Endometrial microvascular endothelial cells (primary cell): ENCODE data around the gene PEX11B. TPM values are rescaled to one million over a fixed set of nuclear protein-coding genes. Genes with fewer than 3 reads are reported as not detected.
"Not testable (repeated sequence)": the region's sequence is repeated elsewhere in the genome, so short reads cannot be mapped to it uniquely, and the experiment has no call there.

ENCODE experiments used
- in situ Hi-C: cut with HindIII; loops from 2 replicates; pipeline ENCODE4 v1.10.0; 2017; ENCODE audit warnings: low sequenced_read_pairs, low pct_unique_long_range_greater_than_20kb; ENCODE audit errors: inconsistent ontology term
- total RNA-seq: library from RNA; depleted of rRNA; stranded (reverse); fragments of >200 nt; gene quantifications from one replicate; pipeline ENCODE4 v1.2.3, GENCODE V29; 2015; ENCODE audit errors: inconsistent ontology term

Gene PEX11B
- total RNA-seq, 1 donor from 2014 or later = 39.3 TPM

GRCh38 chr1:145922266-145922665 is 3.7 kb upstream of the PEX11B start:
- in situ Hi-C loops = no loop called here

- in situ Hi-C loops = not testable (repeated sequence)
Observed at GRCh38 chr1:145920297-145920696, 1.8 kb upstream of the PEX11B start.

DNA sequence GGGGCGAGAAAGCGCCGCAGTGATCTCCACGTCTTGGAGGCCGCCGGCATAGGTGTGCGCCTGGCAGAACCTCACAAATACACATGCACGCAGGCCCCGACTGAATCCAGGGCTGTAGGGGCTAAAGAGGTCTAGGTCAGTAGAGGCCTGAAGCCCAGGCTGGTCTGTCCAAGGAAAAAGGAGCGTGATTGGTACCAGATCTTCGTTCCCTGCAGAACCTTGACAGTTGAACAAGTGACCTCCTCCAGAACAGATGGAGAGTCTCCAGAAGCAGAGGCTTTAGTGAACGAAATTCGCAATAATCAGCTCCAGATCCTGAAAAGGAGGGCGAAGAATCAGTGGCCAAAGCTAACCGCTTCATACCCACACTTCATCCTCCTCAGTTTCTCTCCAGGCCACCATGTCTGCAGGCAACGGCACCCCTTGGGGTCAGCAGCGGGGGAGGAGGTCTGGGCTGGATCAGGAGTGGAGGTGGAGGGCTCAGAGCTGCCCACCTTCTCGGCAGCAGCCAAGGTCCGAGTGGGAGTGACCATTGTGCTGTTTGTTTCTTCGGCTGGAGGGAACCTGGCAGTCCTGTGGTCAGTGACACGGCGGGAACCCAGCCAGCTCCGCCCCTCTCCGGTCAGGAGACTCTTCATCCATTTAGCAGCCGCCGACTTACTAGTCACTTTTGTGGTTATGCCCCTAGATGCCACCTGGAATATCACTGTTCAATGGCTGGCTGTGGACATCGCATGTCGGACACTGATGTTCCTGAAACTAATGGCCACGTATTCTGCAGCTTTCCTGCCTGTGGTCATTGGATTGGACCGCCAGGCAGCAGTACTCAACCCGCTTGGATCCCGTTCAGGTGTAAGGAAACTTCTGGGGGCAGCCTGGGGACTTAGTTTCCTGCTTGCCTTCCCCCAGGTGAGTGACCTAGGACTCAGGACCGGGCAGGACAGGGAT is 749 bp upstream of the PEX11B start:
- in situ Hi-C loops = loop anchor here (10.0 kb wide), 1 partner anchor 46 kb away; the partner anchor contains the start of genes ANKRD34A and POLR3GL

DNA sequence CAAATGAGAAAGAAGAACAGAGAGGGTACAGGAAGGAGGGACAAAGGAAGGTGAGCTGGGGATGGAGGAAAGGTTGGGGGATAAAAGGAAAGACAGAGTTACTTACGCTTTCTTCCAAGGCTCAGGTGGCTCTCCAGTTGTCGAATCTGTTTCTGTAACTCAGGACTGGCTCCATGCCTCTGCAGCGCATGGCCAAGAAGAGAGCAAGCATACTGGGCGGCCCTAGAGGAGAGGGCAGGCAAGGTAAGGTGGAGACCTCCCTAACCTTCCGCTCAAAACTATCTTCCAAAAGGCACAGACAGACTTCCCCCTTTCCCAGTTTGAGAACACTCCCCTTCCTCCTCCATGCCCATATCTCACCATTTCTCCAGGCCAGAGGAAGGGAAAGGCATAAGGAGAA is 922 bp downstream of the PEX11B start:
- in situ Hi-C loops = loop anchor here (10.0 kb wide), 1 partner anchor 47 kb away; the partner anchor contains the start of genes ANKRD34A and POLR3GL

- in situ Hi-C loops = loop anchor here (10.0 kb wide), 1 partner anchor 48 kb away; the partner anchor contains the start of genes ANKRD34A and POLR3GL
Observed at GRCh38 chr1:145916745-145917144, 1.8 kb downstream of the PEX11B start.

DNA sequence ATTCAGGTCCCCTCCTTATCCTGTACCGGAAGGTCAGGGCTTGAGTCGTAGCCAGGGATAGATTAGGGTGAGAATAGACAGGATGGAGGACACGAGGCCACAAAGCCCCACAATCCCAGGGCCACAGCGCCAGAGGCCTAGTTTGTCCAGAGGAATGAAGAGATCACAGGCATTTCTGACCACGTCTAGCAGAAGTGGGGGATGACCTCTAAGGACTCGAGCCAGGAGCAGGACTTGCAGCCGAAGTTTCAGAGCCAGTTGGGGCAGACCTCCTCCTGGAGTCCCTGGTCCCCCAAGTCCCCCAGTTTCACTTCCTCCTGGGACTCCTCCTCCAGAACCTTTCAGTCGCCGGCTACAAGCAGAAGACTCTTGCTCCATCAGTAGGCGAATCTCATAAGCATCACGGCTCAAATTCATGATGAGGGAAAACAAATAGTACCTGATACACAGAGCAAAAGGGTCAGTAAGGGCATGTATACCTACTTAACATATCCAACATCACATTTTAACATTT is 6.3 kb downstream of the PEX11B start:
- in situ Hi-C loops = loop anchor here (10.0 kb wide), 1 partner anchor 53 kb away; the partner anchor contains the start of genes ANKRD34A and POLR3GL

- in situ Hi-C loops = no loop called here
Observed at GRCh38 chr1:145908653-145909052, 9.9 kb downstream of the PEX11B start.

DNA sequence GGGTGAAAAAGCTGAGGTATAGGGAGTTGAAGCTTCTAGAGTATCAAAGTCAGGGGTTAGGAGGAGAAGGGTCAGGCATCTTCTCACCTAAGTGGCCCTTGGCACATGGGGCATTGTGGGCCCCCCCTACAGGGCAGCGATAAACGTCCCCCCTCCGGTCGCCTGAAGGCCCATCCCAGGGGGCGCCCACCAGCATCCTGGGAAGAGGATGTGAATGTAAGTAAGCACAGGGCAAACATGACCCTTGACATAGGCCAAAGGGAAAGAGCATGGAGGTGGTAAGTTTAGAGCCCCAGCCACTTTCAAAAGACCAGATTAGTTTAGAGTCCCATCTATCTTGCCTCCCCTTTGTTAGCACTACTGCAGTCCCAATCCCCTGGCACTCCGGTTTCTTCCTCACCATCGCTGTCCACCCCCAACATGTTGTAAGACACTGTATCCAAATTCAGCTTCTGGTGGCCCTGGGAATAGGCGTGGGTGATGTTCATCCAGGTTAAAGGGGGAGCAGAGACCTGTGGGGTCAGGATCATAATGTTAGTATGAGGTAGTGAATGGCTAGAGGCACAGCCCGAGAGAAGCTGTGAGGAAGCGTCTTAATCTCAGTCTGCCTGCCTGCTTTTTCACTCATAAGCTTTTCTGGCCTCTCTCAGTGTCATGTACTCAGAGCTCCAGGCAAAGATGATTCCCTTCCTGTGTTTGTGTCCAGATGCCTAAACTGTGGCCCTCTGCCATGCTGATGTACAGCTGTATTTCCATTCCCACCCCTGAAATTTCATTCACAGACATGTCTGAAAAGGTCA is 11.4 kb downstream of the PEX11B start:
- in situ Hi-C loops = no loop called here

DNA sequence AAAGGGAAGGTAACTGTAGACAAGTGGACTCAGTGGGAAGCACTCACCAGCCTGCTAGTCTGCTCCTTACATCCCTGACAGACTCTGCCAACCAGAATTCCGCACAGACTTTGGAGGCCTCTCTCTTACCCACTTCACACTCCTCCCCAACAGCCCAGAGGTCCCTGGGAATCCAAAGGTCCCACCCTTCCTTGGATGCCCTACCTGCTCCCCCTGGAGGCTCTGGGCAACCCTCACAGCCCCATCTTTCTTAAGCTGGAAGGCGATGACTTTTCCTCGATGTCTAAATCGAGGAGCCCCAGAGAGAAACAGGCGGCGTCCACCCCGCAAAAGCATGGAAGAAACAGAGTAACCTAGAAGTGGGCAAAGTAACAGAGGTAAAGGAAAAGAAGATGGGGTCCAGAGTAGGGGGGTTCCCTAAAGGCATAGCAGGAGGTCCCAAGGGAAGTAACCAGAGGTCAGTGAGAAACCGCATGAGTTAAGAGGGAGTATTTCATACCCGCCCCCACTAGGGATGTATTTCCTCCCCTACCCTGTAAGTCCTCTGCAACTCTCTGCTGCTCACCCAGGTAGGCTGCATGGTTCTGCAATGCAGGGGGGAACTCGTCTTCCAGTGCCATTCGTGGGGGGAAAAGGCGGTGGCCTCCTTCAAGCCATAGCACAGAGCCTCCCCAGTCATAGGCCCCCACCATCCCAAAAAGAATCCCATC is 17.1 kb downstream of the PEX11B start:
- in situ Hi-C loops = no loop called here

DNA sequence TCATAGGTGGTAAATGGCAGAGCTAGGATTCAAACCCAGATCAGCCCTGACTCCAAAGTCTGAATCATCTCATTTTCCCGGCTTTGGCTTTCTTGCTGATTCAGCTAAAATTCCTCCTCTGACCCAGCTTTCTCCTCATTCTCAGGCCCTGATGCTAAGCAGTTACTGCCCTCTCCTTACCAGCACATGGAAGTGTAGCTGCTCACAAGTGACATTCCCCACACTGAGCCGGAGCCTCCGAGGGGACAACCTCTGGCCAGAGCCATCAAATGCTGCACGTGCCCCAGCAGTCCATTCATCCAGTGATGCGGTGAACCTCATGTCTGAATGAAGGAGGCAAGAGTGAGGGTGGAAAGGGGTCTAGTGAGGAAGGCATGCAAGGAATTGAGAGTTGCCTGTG is 19.8 kb downstream of the PEX11B start:
- in situ Hi-C loops = no loop called here

- in situ Hi-C loops = no loop called here
Observed at GRCh38 chr1:145897969-145898368, 20.5 kb downstream of the PEX11B start.

GRCh38 chr1:145895471-145895870 is 23.0 kb downstream of the PEX11B start:
- in situ Hi-C loops = no loop called here

DNA sequence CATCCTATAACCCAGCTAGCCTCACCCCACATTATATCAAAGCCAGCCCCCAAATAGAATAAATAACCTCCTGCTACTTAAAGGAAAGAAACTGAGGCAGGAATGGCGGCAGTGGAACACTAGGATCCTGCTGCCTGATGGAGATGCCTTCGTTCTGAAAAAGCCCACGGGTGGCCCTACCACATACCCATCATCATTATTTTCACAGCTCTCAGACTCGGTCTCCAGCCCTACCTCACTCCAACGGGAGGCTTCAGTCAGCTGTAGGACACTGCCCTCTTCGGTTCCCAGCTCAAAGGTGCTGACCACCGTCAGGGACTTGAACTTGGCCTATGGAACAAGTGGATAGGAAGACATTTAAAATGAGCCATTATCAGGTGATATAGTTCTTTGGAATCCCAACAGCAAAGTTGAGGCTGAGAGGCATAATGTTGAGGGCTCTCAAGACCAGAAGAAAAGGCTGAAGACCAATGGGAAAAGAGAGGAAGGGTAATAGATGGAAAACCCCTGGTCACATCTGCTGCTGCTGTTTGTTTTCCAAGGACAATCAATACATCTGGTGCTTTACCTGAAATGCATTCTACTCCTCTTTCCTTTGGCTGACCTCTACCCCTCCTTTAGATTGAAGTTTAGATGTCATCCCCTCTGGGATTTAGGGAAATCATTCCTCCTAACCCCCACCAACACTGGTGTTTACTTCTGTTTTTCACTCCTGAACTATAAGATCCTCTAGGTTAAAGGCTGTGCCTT is 25.0 kb downstream of the PEX11B start:
- in situ Hi-C loops = no loop called here

DNA sequence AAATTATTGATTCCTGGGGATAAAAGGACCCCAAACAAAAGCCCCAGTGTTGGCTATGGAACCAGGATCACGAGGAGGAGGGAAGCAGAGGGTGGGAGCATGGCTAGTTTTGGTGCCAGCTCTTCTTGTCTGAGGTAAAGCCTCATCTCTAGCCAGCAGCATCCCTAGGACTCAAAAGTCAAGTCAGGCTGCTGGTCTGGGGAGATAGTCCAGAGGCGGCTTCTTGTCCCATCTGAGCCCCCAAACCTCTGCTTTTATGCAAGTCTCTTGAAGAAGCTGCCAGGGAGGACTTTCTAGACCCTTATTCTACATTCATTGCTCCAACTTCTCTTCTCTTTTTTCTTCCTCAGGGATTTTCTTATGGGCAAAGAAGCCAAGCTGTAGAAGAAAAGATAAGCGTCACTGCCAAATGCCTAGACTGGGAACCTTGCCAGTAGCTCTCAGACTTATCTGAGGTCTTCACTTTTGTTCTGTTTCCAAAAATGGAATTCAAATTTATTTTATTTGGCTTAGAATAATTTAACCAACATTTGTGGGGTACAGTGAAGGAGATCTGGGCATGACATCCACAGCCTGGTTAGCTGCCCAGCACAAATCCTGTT is 25.9 kb downstream of the PEX11B start:
- in situ Hi-C loops = no loop called here

GRCh38 chr1:145891587-145892485 is 26.7 kb downstream of the PEX11B start:
- in situ Hi-C loops = no loop called here

- in situ Hi-C loops = no loop called here
Observed at GRCh38 chr1:145891143-145891542, 27.4 kb downstream of the PEX11B start.

- in situ Hi-C loops = no loop called here
Observed at GRCh38 chr1:145889722-145890121, 28.8 kb downstream of the PEX11B start.
